ENCODE data around the gene ZFPL1. TPM values are rescaled to one million over a fixed set of nuclear protein-coding genes. Genes with fewer than 3 reads are reported as not detected.

Gene ZFPL1
- total RNA-seq, 2 experiments from 2014 or later, result 38.4 to 43.9 TPM

- peaks cover 9% of the 10 kb centered on the region; the same call in 1 of the 2 replicates for H4K20me1 ChIP-seq (ENCODE audit: insufficient read depth, low read length)
- H3K27ac ChIP-seq (ENCODE audit: low read depth, low read length, poor library complexity, severe bottlenecking), result peak overlapping the region; percentile 98
- CTCF ChIA-PET (ENCODE audit: unreplicated experiment), result no interaction called here
- no peak overlapping the region for H3K4me2 ChIP-seq (ENCODE audit: low read length)
- peaks cover 59% of the 10 kb centered on the region for H3K79me2 ChIP-seq (ENCODE audit: insufficient read depth, low read depth, low read length)
- BruUV-seq (replicated peaks), result no TSS peak
- no peak overlapping the region for H2AFZ ChIP-seq (ENCODE audit: low read length)
- no peaks in the 10 kb centered on the region for H3K9me3 ChIP-seq (ENCODE audit: low read length)
- intact Hi-C loops (cut with micrococcal nuclease; ENCODE audit: unreplicated experiment), result no loop called here
- no peak for TF ChIP-seq CTCF (conservative IDR thresholded peaks at IDR 0.05; ENCODE audit: low read length)
- peaks cover 53% of the 10 kb centered on the region for H3K4me1 ChIP-seq (ENCODE audit: insufficient read depth, low read length, poor library complexity, severe bottlenecking)
- DNase-seq (ENCODE audit: low spot score), result no peak
- H3K4me3 ChIP-seq (ENCODE audit: low read depth, low read length, poor library complexity, severe bottlenecking), result no peak overlapping the region
- POLR2A ChIA-PET, result interaction anchor here (1.3 kb wide), 1 partner anchor 10 kb away, joined by 3 read pairs; no protein-coding TSS in a partner anchor
- peaks cover 82% of the 10 kb centered on the region for H3K36me3 ChIP-seq (ENCODE audit: insufficient read depth, low read length)
- H3K9me2 ChIP-seq (ENCODE audit: insufficient read depth, low read length), result no peaks in the 10 kb centered on the region
Measured at GRCh38 chr11:65125197-65126056, 41.4 kb downstream of the ZFPL1 start.

GRCh38 chr11:65126624-65127274, 42.7 kb downstream of the ZFPL1 start:
- intact Hi-C loops (cut with micrococcal nuclease; ENCODE audit: unreplicated experiment), result no loop called here
- no peaks in the 10 kb centered on the region for H3K9me2 ChIP-seq (ENCODE audit: insufficient read depth, low read length)
- H3K79me2 ChIP-seq (ENCODE audit: insufficient read depth, low read depth, low read length), result peaks cover 59% of the 10 kb centered on the region
- no peaks in the 10 kb centered on the region for H4K20me1 ChIP-seq (ENCODE audit: insufficient read depth, low read length)
- no peak overlapping the region for H2AFZ ChIP-seq (ENCODE audit: low read length)
- H3K4me2 ChIP-seq (ENCODE audit: low read length), result no peak overlapping the region
- DNase-seq (ENCODE audit: low spot score), result no peak
- peaks cover 59% of the 10 kb centered on the region for H3K4me1 ChIP-seq (ENCODE audit: insufficient read depth, low read length, poor library complexity, severe bottlenecking)
- H3K4me3 ChIP-seq (ENCODE audit: low read depth, low read length, poor library complexity, severe bottlenecking), result no peak overlapping the region
- peak overlapping the region; percentile 98 for H3K27ac ChIP-seq (ENCODE audit: low read depth, low read length, poor library complexity, severe bottlenecking)
- CTCF ChIA-PET (ENCODE audit: unreplicated experiment), result no interaction called here
- TF ChIP-seq CTCF (conservative IDR thresholded peaks at IDR 0.05; ENCODE audit: low read length) (no peak), EZH2phosphoT487 (IDR thresholded peaks at IDR 0.05; ENCODE audit: borderline replicate concordance, low read depth, low read length) (no peak)
- H3K36me3 ChIP-seq (ENCODE audit: insufficient read depth, low read length), result peaks cover 82% of the 10 kb centered on the region
- no TSS peak for BruUV-seq (replicated peaks)
- POLR2A ChIA-PET, result no interaction called here
- H3K9me3 ChIP-seq (ENCODE audit: low read length), result no peaks in the 10 kb centered on the region
